GM21360 (cell line): ENCODE measurements around the gene GAS2L1.

Source experiments
- ATAC-seq: cut with Tn5 transposase; IDR thresholded peaks from one replicate; pipeline ENCODE4 v1.9.1; 2021; ENCODE audit warnings: mild to moderate bottlenecking, moderate library complexity; ENCODE audit not compliant: unreplicated experiment

The GAS2L1 gene

DNA sequence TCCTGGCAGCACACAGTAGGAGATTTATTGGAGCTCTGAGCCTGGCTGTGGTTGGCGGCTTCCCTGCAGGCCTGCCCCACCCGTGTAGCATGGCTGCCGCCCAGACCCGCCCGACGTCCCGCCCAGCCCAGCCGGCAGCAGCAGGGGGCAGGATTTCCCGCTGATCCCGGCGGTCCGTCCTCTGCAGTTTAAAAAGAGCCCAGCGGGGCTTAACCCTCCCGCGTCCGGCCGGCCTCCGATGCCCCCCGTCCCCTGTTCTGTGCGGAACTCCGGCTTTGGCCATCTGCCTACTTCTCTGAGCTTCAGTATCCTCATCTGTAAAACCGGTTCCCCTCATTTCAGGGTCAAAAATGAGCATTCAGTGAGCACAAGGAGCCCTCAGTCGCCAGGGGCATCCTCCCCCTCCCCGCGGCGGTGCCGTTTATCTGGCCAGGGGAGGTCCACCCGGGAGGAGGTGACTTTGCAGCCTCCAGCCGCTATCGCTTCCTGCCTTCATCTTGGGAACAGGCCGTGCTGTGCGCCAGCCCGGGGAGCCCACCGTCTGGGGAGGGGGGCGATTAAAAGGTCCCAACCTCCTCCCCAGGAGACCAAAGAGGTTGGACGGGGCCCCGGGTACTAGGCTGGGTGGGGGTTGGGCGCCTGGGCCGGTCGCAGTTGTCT lies at the start of gene GAS2L1:
TSS of gene GAS2L1 (plus strand) at position 476 of the 660 bp plus-strand sequence. CDS start 1,456 bp downstream, outside the sequence.
- no peak for ATAC-seq

DNA sequence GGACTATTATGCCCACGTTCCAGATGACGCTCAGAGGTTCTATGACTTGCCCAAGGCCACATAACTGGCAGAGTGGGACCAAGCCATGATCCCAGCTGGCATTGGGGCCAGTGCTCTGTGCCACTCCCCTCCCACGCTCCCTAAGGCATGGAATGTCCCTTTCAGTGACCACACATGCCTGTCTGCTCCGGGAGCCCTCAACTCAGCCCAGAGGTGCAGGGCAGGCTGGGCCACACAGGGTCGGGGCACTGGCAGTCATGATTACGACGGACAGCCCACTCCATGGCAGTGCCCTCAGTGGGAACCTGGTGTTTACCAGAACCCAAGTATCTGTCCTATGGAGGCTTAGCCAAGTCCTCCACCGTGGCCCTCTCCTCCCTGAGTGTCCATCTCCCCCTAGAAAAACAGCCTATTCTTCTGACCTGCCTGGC lies 48.7 kb upstream of the GAS2L1 start:
- ATAC-seq = no peak

DNA sequence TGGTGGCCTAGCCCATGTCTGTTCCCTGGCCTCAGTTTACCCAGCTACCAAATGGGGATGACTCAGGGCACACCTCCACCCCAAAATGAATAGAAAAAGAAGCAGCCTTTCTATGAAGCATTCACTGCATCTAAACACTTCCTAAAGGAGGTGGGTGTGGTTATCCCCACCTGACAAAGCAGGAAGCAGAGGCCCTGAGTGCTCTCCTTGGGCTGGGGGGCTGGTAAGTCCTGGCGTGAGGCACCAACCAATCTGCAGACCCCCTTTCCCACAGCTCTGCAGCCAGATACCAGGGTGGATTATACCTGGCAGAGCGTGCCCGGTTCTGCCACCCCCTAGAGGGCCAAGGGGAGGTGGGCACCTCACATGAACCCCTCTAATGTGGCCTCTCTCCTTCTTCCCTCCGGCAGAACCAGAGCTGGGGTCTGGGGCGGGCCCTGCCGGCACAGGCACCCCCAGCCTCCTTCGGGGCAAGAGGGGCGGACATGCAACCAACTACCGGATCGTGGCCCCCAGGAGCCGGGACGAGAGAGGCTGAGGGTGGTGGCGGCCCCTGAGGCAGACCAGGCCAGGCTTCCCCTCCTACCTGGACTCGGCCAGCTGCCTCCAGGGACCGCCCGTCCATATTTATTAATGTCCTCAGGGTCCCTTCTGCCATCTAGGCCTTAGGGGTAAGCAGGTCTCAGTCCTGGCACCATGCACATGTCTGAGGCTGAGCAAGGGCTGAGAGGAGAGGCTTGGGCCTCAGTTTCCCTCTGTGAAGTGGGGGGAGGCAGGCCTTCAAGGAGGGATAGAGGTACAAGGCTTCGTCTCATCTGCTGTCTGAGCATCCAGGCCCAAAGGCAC lies 47.8 kb upstream of the GAS2L1 start:
- ATAC-seq = no peak

DNA sequence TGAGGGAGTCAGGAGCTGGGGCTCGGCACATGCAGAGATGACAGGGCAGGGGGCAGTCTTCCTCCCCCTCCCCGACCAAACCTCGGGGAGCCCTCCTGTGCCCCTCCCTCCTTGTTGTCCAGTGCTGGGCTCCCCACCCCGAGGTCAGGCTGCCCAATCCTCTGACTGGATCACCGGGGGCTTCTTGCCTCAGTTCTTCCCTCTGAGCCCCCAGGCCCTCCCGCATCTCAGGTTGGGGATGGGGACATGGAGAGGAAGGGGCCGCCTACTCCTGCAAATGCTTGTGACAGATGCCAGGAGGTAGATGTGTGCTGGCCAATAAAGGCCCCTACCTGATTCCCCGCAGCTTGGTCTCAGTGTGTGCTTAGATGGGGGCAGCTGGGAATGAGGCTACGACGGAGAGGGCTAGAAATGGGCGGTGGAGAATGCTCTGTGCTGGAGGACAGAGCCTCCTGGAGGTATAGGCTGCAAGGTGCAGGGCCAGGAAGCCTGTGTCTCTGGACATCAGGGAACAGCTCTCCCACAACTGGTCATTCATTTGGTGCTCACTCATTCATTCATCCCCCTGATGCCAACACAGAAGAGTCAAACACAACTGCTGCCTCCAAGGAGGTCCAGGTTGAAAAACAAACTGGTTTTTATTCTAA lies 47.1 kb upstream of the GAS2L1 start:
- ATAC-seq = no peak

DNA sequence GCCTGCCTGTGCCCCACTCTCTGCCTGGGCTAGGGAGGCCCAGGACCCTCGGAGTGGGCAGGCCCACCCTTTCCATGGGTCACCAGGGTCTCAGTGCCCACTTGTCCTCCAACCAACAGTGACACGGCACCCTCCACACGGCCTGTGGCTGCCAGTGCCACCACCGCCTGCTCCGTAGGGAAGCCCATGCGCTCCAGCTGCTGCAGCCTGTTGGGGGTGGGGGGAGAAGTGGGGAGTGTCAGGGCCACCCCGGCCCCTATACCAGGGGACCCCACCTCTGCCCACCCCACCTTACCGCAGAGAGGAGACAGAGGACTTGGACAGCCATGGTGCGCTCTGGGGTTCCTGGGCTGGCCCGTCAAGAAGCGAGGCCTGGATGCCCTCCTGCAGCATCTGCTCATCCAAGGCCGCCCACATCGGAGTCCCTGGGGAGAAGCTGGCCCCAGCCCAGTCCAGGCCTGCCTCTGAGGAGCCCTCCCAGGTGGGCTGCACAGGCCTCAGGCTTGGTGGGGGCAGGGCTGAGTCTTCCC lies 46.4 kb upstream of the GAS2L1 start:
- ATAC-seq = no peak

DNA sequence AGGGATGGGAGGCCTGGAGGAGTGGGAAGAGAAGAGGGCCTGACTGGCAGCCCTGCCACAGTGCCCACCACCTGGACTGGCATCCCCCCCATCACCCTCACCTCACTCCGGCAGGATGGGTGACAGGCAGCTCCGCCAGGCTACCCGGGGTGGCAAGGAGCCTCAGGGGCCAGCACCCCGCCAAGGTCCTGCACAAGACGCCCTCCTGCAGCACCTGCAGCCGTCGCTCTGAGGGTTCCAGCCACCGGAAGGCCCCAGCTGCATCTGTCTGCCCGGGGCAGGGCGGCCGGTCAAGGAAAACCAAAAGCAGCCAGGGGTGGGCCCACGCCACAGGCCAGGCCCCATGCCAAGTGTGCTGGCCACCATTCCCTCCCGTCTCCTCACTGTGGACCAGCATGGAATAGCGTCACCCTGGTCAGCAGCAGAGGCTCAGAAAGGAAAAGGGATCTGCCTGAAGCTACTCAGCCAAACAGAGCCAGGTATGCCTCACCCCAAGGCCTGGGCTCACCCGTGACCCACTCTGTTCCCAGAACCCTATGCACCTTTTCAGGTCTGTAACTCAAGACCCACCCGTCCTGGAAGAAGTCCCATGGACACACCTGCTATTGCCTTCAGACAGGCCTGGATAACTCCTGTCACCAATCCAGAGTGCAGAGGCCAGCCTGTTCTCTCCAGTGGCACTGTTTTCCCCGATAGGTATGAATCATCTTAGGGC lies 45.7 kb upstream of the GAS2L1 start:
- ATAC-seq = no peak

DNA sequence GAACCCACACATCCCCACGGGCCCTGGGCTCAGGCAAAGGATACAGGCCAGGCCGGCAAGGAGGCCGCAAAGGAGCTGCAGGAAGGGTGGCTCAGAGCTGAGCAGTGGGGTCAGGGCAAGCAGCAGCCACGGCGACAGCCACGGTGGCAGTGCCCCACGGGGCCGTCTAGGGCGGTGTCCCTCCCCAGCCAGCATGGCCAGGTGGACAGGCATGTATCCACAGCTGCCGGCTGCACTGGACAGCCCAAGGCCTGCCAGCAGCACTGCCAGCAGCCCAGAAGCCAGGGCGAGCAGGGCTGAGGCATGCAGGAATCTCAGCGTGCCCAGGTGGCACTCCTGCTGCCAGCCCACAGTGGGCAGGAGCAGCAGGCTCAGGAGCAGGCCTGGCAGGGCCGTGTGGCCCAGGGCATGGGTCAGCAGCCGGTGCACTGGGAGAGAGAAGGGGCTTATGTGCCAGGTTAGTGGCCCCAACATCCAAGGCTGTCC lies 42.6 kb upstream of the GAS2L1 start:
- no peak for ATAC-seq

DNA sequence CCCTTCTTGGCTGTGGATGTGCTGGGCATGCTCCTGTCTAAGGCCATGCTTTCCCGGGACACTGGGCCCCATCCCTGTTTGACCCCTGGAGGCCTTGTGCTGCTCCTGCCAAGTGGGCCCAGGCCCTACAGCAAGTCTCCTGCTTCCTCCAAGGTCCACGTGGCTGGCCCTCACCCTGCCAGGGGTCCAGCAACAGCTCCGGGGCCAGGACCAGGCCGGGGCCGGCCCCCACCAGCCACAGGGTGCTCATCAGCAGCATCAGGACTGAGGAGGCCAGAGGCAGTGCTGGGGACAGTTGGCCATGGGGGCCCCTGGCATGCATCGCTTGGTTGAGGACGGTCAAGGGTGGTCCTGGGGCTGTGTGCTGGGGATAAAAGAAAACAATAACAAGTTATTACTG lies 41.1 kb upstream of the GAS2L1 start:
- ATAC-seq = no peak

DNA sequence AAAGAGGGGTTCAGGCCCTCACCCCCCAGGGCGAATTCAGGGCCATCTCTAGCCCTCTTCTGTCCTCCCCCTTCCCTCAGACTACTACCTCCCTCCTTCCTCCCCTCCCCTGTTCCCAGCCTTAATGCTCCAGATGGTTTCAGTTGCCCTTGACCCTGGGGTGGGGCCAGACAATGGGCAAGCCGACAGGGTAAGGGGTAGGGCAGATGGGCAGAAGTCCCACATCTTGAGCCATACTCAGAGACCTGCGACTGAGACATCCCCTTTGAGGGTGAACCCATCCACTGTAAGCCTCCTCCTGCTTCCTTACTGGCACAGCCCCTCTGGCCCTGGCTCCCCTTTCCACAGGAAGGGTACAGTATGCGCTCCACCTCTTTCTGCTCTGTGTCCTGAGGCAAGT lies 40.5 kb upstream of the GAS2L1 start:
- ATAC-seq = no peak

DNA sequence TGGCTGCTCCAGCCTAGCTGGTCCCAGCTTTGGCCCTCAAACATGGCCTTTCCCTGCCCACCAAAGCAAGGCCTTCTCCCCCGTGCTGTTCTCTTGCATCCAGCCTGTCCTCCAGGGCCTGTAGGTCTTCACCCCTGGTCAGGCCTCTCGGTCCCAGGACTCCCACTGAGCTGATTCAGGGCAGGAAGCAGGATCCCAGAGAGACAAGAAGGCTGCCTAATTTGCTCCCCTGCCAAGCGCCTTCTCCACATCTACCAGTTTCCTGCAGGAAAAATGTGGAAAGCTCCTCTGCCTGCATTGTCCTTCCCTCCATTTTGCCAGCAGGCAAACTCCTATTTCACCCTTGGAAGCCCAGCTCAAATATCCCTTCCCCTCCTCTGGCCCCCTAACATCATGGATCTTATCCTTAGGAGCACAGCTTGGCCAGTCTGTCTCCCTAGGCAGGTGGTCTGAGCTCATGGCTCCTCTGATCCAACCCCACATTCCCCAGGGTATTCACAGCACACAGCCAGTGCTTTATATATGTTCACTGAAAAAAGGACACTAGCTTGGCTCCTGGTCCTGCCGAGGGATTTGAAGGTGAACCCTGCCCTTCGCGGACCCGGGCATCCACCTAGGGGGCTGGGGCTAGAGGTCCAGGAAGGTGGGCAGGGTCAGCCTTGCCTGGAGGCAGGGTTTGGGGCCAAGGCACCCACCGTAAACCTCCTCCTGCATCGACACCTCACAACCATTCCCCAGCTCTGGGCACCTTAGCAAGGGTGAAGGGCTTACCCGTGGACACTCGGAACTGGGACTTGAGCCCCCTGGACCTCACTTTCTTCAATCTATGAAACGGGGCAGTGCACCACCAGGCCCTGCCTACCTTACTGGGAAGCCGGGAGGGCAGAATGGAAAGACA lies 39.6 kb upstream of the GAS2L1 start:
- no peak for ATAC-seq

DNA sequence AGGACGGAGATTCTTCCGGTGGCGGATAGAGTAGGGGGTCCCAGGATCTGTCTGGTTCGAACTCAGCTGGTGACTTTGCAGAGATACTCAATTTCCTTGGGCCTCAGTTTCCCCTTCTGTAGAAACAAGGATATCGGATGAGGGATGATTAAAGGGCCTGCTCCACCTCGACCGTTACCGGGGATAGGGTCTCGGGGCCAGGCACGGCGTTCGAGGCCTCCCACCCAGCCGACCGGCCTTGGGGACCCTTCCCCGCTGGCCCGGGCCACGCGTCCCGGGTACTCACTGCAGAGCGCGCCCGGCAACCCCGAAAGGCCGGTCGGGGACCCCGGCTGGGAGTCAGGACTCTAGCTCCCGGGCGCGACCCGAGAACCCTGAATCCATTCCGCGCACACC lies 39.0 kb upstream of the GAS2L1 start:
- ATAC-seq = no peak

DNA sequence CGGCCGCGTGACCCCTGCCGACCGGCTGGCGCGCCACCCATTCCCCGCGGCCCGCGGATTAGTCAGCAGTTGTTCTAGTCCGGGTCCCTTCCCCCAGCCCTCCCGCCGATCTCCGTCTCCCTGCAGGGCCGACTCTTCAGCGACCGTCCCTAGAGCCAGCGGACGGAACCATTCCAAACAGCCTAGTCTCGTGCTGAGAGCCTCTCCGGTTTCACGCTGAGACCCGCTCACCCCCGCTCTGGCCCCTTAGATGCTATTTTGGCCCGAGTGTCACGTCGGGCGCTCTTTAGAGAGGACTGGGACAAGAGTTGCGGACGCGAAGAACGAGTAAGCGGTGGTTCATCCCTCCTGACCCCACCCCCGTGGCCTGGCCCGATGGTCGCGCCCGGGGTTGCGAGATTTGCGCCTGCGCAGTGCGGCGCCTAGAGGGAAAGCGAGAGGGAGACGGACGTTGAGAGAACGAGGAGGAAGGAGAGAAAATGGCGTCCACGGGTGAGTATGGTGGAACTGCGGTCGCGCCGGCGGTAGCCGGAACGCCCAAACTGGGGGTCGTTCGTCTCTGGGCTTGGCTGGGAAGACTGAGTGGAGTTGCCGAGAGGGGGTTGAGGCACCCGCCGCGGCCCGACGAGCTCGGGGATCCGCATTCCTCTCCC lies 38.5 kb upstream of the GAS2L1 start, which contains the start of the genes EWSR1 and RHBDD3:
TSS of gene EWSR1 (plus strand) at position 411 of the 653 bp plus-strand sequence. CDS start at position 480, 69 bp downstream.
TSS of gene RHBDD3 (minus strand) at position 124 of the 653 bp plus-strand sequence. CDS start 2,355 bp downstream, outside the sequence.
- peak; percentile 70 for ATAC-seq

DNA sequence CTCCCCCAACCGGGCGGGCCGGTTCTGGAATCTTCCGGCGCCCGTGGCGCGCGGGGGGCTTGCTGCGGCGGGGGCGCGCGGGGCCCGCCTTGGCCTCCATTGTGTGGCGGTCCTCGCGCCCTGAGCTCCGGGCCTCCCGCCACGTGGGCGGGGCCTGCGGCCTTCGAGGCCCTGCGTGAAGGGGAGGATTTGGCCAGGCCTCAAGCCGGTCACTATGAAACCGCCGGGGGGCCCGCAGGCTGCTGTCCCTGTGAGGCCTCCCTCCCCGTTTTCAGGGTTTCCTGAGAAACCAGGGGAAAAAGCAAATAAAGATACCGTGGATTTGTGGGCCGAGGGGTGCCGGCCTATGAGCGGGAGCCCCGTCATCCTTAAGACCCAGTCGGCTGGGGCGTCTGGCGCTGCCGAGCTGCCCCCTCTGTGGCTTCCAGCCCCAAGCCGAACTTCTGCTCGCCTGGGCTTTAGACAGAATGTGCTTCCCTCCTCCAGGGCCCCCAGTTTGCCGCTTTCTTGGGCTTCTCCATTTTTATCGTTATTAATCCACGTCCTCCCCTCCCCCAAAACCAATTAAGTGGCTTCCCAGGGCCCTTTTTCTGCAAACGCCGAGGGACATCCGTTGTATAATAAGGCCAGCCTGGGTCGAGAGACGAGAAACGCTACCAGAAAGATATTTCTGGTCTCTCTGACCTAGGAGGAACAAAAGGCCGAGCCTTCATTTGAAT lies 37.8 kb upstream of the GAS2L1 start:
- no peak for ATAC-seq

DNA sequence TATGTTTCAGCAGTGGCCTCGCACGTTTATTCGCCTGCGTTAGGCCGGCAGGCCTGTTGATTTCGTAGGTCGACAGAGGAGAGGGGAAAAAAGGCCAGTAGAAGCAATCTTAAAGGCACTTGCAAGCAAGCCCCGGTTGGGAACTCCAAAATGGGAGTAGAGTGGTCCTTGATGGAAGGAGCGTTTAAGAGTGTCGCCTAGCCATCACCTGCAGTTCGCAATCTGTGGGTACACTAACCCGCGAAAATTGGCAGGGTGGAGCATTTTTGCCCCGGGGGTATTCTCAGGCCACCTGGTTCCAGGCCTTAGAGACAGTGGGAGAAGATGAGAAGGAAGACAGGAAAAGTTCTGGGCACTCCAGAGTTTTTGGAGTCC lies 37.2 kb upstream of the GAS2L1 start:
- ATAC-seq = no peak

DNA sequence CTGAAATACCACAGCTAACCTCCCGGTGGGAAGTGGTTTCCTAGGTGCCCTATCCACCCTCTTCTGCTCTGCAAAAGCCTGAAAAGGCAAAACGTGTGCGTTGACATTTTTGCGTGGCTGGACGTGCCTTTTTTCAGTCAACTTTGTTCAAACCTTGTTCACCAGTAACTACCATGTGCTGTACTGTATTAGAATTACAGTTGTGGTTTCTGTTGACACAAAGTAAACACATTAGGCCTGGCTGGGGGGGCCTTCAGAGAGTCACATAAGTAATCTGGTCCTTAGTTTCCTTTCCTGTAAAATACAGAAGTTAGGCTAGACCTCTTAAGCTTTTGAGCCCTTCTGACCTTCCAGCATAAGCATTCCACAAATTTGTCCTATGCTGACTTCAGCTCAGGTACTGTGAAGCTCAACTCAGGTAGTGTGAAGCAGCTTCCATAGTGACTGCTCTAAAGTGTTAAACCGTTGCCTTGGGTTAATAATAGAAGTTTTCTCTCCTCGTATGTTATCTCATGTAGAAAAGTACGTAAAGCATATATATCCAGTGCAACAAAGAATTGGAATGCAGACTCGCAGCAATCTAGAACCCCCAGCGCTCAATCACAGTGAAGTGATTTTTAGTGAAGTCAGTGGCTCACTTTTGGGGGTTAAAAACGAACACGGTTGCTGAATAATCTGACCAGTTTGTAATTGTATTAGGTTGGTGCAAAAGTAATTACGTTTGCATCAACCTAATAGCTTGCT lies 36.5 kb upstream of the GAS2L1 start:
- no peak for ATAC-seq

DNA sequence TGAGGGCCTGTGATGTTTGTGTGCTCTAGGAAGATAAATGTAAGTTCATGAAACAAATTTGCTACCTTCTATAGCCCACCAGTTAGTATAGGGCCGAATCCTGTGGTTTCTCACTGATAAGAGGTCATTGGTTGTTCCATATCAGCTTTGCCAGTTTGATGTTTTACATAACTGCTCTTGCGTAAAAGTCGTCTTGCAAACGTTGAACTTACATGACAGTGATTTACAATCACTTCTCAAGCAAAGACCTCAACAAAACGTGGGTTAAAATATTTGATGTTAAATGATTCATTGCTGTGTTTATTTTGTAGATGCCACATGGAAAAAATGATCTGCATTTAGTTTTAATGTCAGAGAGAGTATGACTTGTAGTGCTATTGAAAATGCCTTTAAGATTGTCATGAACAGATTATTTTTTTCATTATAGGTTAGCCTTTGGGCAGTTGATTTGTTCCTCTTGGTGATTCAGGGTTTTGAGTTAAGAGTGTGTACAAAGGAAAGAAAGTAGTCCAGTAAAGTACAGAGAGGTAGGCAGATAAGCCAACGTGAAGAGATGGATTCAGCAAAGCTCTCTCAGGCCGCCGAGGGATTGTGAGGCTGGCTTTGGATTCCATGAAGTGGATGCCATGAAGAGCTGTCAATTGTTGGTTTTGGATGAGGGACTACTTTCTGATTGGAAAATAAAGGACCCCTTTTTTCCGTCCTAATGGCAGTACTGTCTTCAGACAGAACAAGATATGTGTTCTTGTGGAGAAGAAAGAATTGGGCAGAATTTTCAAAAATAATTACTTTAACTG lies 35.8 kb upstream of the GAS2L1 start:
- no peak for ATAC-seq

DNA sequence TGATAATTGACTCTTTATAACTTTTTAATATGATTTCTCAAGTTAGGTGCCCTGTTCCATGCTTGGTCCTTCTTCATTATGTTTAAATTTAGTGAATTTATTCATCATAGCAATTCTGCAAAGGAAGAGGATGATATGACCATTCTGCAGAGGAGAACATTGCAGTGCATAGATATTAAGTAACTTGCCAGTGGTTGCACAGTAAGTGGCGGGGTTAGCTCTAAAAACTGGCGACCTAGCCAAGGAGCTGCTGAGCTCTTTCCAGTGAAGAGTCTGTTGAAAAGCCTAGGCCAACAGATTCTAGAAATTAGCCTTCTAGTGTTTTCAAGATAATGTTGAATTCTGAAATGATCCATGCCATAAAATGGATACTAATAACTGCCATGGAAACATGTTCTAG lies 33.8 kb upstream of the GAS2L1 start:
- ATAC-seq = no peak
